Stimulated activated CD4-positive, alpha-beta T cell treated with anti-CD3 and anti-CD28 coated beads, Interleukin-2, amount 100 ng/mL, for 24 hours (primary cell): ENCODE measurements around the gene SMIM36.
"Not testable (repeated sequence)": the region's sequence is repeated elsewhere in the genome, so short reads cannot be mapped to it uniquely, and the experiment has no call there.

Source experiments
- DNase-seq, 2 donors: peaks; one replicate each; pipeline ENCODE4 v3.0.0-alpha.2; 2020

The SMIM36 gene

DNA sequence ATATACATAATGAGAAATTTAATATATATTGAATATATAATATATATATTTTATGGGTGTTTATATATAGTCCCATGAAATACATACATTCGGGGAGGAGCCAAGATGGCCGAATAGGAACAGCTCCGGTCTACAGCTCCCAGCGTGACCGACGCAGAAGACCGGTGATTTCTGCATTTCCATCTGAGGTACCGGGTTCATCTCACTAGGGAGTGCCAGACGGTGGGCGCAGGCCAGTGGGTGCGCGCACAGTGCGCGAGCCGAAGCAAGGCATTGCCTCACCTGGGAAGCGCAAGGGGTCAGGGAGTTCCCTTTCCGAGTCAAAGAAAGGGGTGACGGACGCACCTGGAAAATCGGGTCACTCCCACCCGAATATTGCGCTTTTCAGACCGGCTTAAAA lies 9.6 kb downstream of the SMIM36 start:
- not testable (repeated sequence) for DNase-seq

DNA sequence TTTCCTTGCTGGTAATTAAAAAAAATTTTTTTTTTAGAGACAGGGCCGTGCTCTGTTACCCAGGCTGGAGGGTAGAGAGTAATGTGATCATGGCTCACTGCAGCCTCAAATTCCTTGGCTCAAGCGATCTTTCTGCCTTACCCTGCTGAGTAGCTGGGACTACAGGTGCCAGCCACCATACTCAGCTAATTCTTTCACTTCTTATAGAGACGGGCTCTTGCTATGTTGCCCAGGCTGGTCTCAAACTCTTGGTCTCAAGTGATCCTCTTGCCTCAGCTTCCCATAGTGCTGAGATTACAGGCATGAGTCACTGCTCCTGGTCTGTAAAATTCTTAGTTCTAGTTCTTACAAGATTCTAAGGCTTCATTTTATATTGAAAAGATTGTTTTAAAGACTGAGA lies 11.1 kb downstream of the SMIM36 start:
- DNase-seq, result no peak

- no peak for DNase-seq
Measured at GRCh38 chr17:55496094-55496881, 15.0 kb downstream of the SMIM36 start.

DNA sequence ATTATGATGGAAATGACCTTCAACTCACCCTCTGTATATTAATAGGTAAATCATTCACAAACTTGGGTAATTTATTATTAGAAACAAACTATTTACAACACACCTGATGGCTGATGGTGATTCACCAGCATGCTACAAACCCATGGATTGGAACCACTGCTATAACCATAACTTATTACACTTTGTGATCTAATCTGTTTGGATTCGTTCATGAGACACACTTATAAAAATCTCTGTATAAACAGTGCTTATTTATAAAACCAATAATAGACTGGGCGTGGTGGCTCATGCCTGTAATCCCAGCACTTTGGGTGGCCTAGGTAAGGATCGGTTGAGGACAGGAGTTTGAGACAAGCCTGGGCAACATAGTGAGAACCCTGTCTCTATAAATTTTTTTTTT lies 16.0 kb downstream of the SMIM36 start:
- DNase-seq, result no peak

GRCh38 chr17:55492781-55493341 lies 18.4 kb downstream of the SMIM36 start:
- DNase-seq, result no peak

GRCh38 chr17:55490376-55490775 lies 20.9 kb downstream of the SMIM36 start:
- DNase-seq, result no peak

GRCh38 chr17:55487695-55488432 lies 23.4 kb downstream of the SMIM36 start:
- DNase-seq, result no peak

DNA sequence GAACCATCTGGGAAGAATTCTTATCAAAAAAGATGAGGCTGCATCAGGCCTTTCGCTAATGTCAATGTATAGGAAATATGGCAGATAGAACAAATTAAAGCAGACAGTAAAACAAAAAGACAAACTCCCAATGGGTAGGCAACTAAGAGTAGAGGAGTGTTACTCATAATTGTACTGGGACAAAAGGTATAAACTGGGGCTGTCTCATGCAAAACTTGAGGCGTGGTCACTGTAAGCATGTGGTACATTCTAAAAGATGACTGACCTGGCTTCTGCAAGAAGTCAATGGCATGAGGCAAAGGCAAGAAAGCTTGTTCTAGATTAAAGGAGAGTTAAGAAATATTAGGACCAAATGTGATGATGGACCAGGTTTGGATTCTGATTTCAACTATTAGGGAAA lies 26.7 kb downstream of the SMIM36 start:
- no peak for DNase-seq

DNA sequence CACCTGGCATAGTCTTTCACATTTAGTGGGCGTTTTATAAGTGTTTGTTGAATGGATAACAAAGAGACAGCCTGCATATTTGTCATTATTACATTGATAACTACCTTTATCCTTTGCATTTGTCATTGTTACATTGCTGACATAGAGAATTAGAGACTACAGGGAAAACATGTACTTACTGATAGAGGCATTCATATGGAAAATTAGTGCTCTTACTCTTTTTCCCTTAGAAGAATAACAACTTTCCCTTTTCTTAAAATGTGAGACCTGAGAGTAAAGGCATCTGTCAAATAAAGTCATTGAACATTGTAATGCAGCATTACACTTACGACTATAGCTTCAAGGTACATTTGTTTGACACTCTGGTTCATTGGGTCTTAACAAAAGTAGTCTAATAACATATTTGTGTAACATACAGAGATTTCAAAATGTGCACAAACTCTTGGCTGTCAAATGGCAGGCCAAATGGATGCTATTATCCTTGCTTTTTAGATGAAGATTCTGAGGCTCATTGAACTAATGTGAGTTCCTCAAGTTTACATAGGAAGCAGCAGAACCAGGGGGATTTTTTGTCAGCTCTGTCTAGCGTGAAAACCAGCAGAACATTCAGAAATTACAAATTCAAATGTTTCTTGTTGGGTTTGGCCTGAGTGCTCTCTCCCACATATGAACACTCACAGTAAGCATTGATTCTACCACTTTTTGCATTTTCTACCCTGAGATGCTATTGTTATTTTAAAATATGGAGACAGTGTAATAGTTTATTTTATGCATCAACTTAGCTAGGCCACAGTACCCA lies 28.5 kb downstream of the SMIM36 start:
- no peak for DNase-seq

DNA sequence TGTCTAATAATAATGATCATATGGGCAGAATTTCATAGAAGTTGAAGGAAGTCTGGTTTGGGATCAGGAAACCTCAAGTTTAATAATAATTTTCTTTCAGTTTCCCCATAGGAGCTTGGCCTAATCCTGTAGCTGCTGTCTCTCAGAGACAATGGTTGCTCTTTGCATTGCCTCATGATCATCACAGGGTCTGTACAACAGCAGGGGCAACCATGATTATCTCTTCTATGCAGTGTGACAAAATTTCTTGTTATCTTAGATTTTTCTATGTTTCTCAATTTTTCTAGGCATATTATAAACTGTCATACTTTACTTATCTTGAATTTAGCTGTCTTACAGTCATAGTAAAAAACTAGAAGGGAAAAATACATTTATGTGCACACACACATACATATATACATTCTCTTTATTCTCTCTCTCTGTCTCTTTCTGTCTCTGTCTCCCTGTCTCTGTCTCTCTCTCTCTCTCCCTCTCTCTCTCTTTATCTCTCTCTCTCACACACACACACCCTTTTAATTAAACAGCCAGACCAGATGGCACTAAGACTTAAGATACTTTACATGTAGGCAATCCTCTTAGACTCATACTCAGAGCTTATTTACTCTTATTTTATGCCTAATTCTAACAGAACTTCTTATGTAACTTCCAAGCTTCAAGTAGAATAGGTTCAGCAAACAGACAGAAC lies 30.5 kb downstream of the SMIM36 start:
- no peak for DNase-seq

- no peak for DNase-seq
Measured at GRCh38 chr17:55479903-55480302, 31.3 kb downstream of the SMIM36 start.

DNA sequence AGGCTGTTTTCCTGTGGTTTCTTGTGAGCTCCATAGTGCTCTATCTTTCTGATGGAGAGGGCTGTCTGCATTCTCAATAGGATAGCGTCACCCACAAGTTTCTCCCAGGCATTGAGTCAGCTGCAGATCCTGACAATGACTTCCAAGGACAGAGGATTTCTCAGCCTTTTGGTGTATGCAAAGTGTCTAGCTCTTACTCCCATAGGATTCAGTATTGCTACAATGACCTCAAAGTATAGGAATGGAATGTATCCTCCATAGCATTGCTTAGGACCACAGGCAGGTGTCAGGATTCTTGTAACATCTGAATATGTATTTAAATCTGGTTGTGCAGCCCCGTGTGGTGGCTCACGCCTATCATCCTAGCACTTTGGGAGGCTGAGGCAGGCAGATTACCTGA lies 32.3 kb downstream of the SMIM36 start:
- no peak for DNase-seq

DNA sequence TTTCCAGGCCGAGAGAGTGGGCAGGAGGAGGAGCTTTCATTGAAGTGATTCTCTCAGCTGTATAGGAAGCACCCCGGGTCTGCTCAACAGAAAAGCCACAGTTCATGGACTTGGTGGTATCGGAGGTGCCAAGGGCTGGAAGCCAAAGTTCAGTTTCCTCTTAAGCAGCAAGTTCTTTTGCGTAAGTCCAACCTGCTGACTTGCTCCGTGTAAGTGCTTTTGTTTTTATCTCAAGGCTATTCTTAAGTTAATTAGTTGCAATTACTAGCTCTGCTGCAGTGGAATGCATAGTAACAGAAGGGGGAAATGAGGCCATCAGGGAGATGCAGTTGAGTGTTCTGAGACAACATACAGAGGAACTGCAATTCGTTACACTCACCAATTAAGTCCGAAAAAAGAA lies 44.6 kb downstream of the SMIM36 start:
- DNase-seq, result no peak

DNA sequence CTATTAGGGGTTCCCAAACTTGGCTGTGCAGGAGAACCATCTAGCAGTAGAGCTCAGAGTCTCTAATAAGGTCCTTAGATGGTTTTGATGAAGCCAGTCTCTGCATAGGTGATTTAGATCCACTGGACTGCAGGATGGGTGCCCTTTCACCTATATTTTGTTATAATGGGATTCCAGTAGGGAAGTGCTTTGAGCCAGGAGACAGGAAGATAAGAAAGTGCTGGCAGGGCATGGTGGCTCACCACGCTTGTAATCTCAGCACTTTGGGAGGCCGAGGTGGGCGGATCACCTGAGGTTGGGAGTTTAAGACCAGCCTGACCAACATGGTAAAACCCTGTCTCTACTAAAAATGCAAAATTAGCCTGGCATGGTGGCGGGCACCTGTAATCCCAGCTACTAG lies 45.5 kb downstream of the SMIM36 start:
- not testable (repeated sequence) for DNase-seq

- DNase-seq, result no peak
Measured at GRCh38 chr17:55463600-55463999, 47.7 kb downstream of the SMIM36 start.

DNA sequence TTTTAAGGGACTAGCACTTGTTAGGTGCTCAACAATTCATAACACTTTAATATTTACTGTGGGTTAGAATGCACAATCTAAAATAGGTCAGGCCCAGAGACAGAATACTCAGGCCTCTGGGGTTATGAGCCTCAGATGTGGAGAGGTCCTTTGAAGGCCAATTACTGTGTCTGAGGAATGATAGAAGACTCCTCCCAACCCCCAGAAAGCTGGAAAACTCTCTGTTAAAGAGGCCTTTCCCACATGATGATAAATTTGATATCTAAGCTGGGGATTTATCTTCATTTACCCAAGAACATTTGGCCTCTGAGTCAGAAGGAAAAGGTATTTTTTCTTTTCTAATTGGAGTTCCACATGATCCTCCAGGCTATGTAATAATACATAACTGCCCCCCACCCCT lies 48.5 kb downstream of the SMIM36 start:
- DNase-seq, result no peak

DNA sequence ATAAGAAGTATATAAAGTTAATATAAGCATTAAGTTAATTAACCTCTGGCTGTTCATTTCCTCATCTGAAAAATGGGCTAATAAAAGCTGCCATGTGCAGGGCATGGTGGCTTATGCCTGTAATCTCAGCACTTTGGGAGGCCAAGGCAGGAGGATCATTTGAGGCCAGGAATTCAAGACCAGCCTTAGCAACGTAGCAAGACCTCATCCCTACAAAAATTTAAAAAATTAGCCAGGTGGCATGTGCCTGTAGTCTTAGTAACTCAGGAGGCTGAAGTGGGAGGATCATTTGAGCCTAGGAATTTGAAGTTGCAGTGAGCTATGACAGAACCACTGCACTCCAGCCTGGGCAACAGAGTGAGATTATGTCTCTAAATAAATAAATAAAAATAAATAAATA lies 49.0 kb downstream of the SMIM36 start:
- no peak for DNase-seq

DNA sequence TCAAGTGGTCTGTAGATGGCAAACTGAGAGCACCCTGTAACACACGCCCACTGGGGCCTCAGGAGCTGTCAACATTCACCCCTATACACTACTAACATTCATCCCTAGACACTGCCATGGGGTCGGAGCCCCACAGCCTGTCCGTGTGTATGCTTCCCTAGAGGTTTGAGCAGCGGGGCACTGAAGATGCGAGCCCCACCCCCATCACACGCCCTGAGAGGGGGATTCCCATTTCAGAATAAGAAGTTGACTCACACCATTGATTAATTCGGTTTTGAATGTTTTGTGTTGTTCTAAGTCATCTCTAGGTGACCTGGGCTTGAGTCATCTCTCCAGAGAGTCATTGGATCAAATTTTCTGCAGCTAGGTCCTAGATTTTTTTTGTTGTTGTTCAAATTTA lies 52.3 kb downstream of the SMIM36 start:
- DNase-seq, result peak; percentile 70 to 71

GRCh38 chr17:55458287-55458900 lies 52.9 kb downstream of the SMIM36 start:
- no peak for DNase-seq

DNA sequence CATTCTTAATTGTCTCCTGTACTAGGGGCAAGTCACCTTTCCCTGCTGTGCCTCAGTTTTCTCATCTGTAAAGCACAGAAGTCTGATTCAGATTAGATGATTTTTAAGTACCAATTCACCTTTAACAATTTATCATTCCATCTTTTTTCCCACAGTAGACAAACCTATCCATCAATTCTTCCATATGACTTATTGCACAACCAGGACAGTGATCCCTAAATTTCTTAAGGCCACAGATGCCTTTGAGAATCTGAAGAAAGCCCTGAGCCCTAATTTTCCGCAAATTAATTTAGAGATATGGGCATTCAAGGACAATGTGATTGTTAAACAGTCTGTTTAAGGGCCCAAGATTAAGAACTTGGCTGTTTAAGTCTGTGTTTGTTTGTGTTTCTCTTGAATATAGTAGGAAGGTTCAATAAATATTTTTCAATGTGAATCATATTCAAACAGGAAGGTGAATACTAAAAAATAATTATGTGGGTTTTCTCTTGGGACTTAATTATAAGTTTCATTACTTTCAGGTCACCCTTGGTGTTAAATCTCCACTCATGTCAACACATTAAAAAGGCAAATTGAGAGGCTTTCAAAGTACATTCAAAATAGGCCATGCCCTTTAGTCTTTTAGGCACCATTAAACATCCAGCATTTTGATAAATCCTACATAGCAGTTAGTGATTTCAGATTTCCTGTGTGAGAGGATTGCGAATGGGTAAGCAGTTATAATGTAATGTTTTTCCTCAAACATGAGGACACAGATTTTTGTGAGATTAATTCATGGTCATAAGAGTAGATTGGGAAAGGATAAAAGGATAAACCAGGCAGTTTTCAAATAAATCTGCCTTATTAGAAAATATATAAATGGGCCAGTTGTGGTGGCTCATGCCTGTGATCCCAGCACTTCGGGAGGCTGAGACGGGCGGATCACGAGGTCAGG lies 54.7 kb downstream of the SMIM36 start:
- DNase-seq, result no peak

- DNase-seq, result no peak
Measured at GRCh38 chr17:55454906-55455474, 56.3 kb downstream of the SMIM36 start.
